Mesendoderm (in vitro differentiated cells): ENCODE data around the gene OGN.

Source experiments
- DNase-seq: peaks from one replicate; pipeline ENCODE4 v3.0.0; 2013
- H2AK5ac ChIP-seq: 2 replicates; pipeline ENCODE4 v1.6.1; 2013; ENCODE audit warnings: low read length, inconsistent platforms
- H2BK120ac ChIP-seq: 2 replicates; pipeline ENCODE4 v1.6.1; 2013; ENCODE audit warnings: low read depth, mild to moderate bottlenecking, low read length, moderate library complexity, mixed read lengths
- H2BK15ac ChIP-seq: replicated peaks from 2 replicates; pipeline ENCODE4 v1.6.1; 2013; ENCODE audit warnings: low read depth, mild to moderate bottlenecking, moderate library complexity
- H2BK5ac ChIP-seq: 2 replicates; pipeline ENCODE4 v1.6.1; 2013; ENCODE audit warnings: low read length, inconsistent platforms
- H3K18ac ChIP-seq: 2 replicates; pipeline ENCODE4 v1.6.1; 2013; ENCODE audit warnings: mild to moderate bottlenecking, low read length, mixed read lengths
- H3K23ac ChIP-seq: one replicate; pipeline ENCODE4 v1.6.1; 2013; ENCODE audit warnings: low read length
- H3K27ac ChIP-seq: 2 replicates; pipeline ENCODE4 v1.5.1; 2013; ENCODE audit warnings: low read depth, mild to moderate bottlenecking, inconsistent platforms, low read length, moderate library complexity
- H3K27me3 ChIP-seq: 2 replicates; pipeline ENCODE4 v1.6.1; 2013; ENCODE audit warnings: low read length, control low read depth, mild to moderate bottlenecking, inconsistent platforms; ENCODE audit not compliant: insufficient read depth, poor library complexity
- H3K36me3 ChIP-seq: 2 replicates; pipeline ENCODE4 v1.6.1; 2013; ENCODE audit warnings: low read length, inconsistent platforms; ENCODE audit not compliant: control insufficient read depth, insufficient read depth
- H3K4ac ChIP-seq: one replicate; pipeline ENCODE4 v1.6.1; 2013; ENCODE audit warnings: low read depth, mild to moderate bottlenecking, low read length, moderate library complexity
- H3K4me1 ChIP-seq: 2 replicates; pipeline ENCODE4 v1.6.1; 2013; ENCODE audit warnings: low read depth, low read length, inconsistent platforms; ENCODE audit not compliant: control insufficient read depth
- H3K4me2 ChIP-seq: 2 replicates; pipeline ENCODE4 v1.6.1; 2013; ENCODE audit warnings: low read length
- H3K4me3 ChIP-seq: 2 replicates; pipeline ENCODE4 v1.5.1; 2013; ENCODE audit warnings: mild to moderate bottlenecking, low read length
- H3K56ac ChIP-seq: one replicate; pipeline ENCODE4 v1.6.1; 2013; ENCODE audit warnings: low read length
- H3K79me1 ChIP-seq: 2 replicates; pipeline ENCODE4 v1.6.1; 2013; ENCODE audit warnings: low read length, inconsistent platforms
- H3K79me2 ChIP-seq: 2 replicates; pipeline ENCODE4 v1.6.1; 2013; ENCODE audit warnings: mild to moderate bottlenecking, low read length; ENCODE audit not compliant: control insufficient read depth, insufficient read depth
- H3K9ac ChIP-seq: 2 replicates; pipeline ENCODE4 v1.6.1; 2013; ENCODE audit warnings: low read length, inconsistent platforms
- H4K5ac ChIP-seq: one replicate; pipeline ENCODE4 v1.6.1; 2013; ENCODE audit warnings: low read length
- H4K8ac ChIP-seq: one replicate; pipeline ENCODE4 v1.6.1; 2013; ENCODE audit warnings: low read depth, mild to moderate bottlenecking, control low read depth, low read length, moderate library complexity
- WGBS: extraction: QIAGEN DNeasy Blood & Tissue Kit; methylation state at CpG from one replicate; pipeline ENCODE4 v1.1.7; 2013; ENCODE audit warnings: low lambda C conversion rate, missing lambda C conversion rate; ENCODE audit not compliant: insufficient coverage; ENCODE audit errors: extremely low coverage; 5-methylcytosine and 5-hydroxymethylcytosine counted together

The OGN gene

DNA sequence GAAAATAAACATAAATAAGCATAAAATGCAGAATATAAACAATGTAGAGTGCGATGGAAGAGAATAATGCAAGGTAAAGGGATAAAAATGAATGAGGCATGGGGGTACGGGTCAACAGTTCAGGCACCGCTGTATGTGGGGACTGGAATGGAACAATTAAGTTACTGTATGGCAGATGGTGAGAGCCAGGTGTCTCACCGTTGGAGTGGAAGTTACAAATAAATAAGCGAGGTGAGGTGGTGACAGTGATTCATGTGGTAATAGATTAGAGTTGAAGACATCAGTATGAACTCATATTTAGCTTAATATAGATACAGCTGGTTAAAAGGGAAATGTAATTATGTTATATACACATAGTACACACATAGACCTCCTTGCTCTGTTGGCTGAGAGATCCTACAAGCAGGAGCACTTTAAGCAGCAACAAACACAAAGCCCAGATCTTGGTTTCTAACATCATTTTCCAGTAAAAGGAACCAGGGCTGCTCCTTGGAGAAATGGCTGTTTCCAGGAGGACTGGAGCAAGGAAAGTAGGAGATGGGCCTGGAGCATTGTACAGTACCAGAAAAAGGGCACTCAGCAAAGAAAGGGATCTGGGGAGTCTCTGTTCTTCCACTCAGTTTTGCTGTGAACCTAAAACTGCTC is 22.2 kb upstream of the OGN start:
- no peaks in the 10 kb centered on the region for H3K36me3 ChIP-seq
- no peak overlapping the region for H3K18ac ChIP-seq
- H4K5ac ChIP-seq = no peak overlapping the region
- no peaks in the 10 kb centered on the region for H3K27me3 ChIP-seq
- H3K79me1 ChIP-seq = no peaks in the 10 kb centered on the region
- no peak overlapping the region for H2AK5ac ChIP-seq
- no peak overlapping the region for H3K4me2 ChIP-seq
- no peaks in the 10 kb centered on the region for H3K79me2 ChIP-seq
- H3K56ac ChIP-seq = no peak overlapping the region
- H2BK15ac ChIP-seq = no peak overlapping the region
- no peak overlapping the region for H4K8ac ChIP-seq
- no peak overlapping the region for H3K27ac ChIP-seq
- no peak overlapping the region for H2BK120ac ChIP-seq
- H2BK5ac ChIP-seq = no peak overlapping the region
- no peak overlapping the region for H3K9ac ChIP-seq
- H3K4me3 ChIP-seq = no peak overlapping the region
- no CpG with 5 or more reads among the region's 5 CpGs for WGBS
- H3K23ac ChIP-seq = no peak overlapping the region
- DNase-seq = no peak
- H3K4ac ChIP-seq = no peak overlapping the region
- no peaks in the 10 kb centered on the region for H3K4me1 ChIP-seq

- H3K18ac ChIP-seq = no peak overlapping the region
- no peak overlapping the region for H3K4me3 ChIP-seq
- H3K9ac ChIP-seq = no peak overlapping the region
- no peak overlapping the region for H4K5ac ChIP-seq
- H3K4ac ChIP-seq = no peak overlapping the region
- no peak overlapping the region for H3K56ac ChIP-seq
- no peaks in the 10 kb centered on the region for H3K79me2 ChIP-seq
- H2BK5ac ChIP-seq = no peak overlapping the region
- no peaks in the 10 kb centered on the region for H3K79me1 ChIP-seq
- no peak overlapping the region for H2BK120ac ChIP-seq
- no peaks in the 10 kb centered on the region for H3K36me3 ChIP-seq
- DNase-seq = no peak
- H2BK15ac ChIP-seq = no peak overlapping the region
- WGBS = no CpG with 5 or more reads among the region's 2 CpGs
- no peak overlapping the region for H3K27ac ChIP-seq
- H3K4me1 ChIP-seq = no peaks in the 10 kb centered on the region
- H3K23ac ChIP-seq = no peak overlapping the region
- no peak overlapping the region for H2AK5ac ChIP-seq
- no peaks in the 10 kb centered on the region for H3K27me3 ChIP-seq
- H4K8ac ChIP-seq = no peak overlapping the region
- no peak overlapping the region for H3K4me2 ChIP-seq
Observed at GRCh38 chr9:92425474-92425873, 21.1 kb upstream of the OGN start.

- H3K79me2 ChIP-seq = no peaks in the 10 kb centered on the region
- no CpG with 5 or more reads among the region's 1 CpG for WGBS
- H3K23ac ChIP-seq = no peak within 1 kb of the TSS
Observed at GRCh38 chr9:92424340-92424739, 20.0 kb upstream of the OGN start, which contains the start of gene OMD. Gene OMD (minus strand): TSS chr9:92424471. CDS start chr9:92417558, 6,913 bp downstream.

DNA sequence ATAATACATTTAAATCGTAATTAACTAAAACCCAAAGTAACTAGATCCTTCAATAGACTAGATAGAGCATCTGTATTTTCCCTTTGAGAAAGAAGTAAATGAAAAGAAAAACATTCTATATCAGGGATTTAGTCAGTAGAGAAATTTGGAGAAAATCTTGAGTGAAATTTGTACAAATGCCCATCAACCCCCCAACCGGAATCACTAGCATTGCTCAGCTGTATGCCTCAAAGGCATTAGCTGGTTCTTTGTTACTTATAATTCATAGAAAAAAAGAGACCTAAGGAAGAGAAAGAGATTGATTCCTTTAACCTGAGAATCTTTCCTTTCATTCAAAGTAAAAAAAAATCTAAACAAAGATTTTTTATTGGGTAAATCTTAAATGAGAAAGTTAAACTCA is 19.2 kb upstream of the OGN start:
- H2BK5ac ChIP-seq = no peak overlapping the region
- no peak overlapping the region for H3K4me3 ChIP-seq
- H3K18ac ChIP-seq = no peak overlapping the region
- H3K9ac ChIP-seq = no peak overlapping the region
- WGBS = 100% methylated on average over 1 of the region's 2 CpGs
- no peak overlapping the region for H2BK120ac ChIP-seq
- no peaks in the 10 kb centered on the region for H3K79me1 ChIP-seq
- H3K79me2 ChIP-seq = no peaks in the 10 kb centered on the region
- H3K27ac ChIP-seq = no peak overlapping the region
- H3K4ac ChIP-seq = no peak overlapping the region
- H3K23ac ChIP-seq = no peak overlapping the region
- no peak overlapping the region for H3K56ac ChIP-seq
- no peaks in the 10 kb centered on the region for H3K27me3 ChIP-seq
- DNase-seq = no peak
- H4K8ac ChIP-seq = no peak overlapping the region
- H2BK15ac ChIP-seq = no peak overlapping the region
- no peaks in the 10 kb centered on the region for H3K36me3 ChIP-seq
- H4K5ac ChIP-seq = no peak overlapping the region
- no peak overlapping the region for H2AK5ac ChIP-seq
- H3K4me2 ChIP-seq = no peak overlapping the region
- H3K4me1 ChIP-seq = no peaks in the 10 kb centered on the region

More at GRCh38 chr9:92424340-92424739, 20.0 kb upstream of the OGN start, which contains the start of gene OMD:
- Histone ChIP-seq H3K27ac (no peak within 1 kb of the TSS), H2BK5ac (no peak within 1 kb of the TSS), H3K9ac (no peak within 1 kb of the TSS), H4K8ac (peak within 1 kb of the TSS; percentile 28), H3K79me1 (no peaks in the 10 kb centered on the region), H3K4me1 (no peaks in the 10 kb centered on the region), H3K27me3 (no peaks in the 10 kb centered on the region), H2BK15ac (no peak within 1 kb of the TSS), H3K36me3 (no peaks in the 10 kb centered on the region), H3K56ac (no peak within 1 kb of the TSS), H2AK5ac (no peak within 1 kb of the TSS), H3K4ac (no peak within 1 kb of the TSS), H3K4me3 (no peak within 1 kb of the TSS), H3K4me2 (no peak within 1 kb of the TSS), H4K5ac (no peak within 1 kb of the TSS), H3K18ac (no peak within 1 kb of the TSS), H2BK120ac (no peak within 1 kb of the TSS)
- DNase-seq = no peak

- no peaks in the 10 kb centered on the region for H3K36me3 ChIP-seq
- no peak overlapping the region for H3K27ac ChIP-seq
- H2BK5ac ChIP-seq = no peak overlapping the region
- no peaks in the 10 kb centered on the region for H3K79me2 ChIP-seq
- no peak overlapping the region for H2AK5ac ChIP-seq
- H3K79me1 ChIP-seq = no peaks in the 10 kb centered on the region
- no peak overlapping the region for H3K23ac ChIP-seq
- no peak for DNase-seq
- WGBS = no CpG with 5 or more reads among the region's 2 CpGs
- H3K27me3 ChIP-seq = no peaks in the 10 kb centered on the region
- H2BK120ac ChIP-seq = no peak overlapping the region
- no peak overlapping the region for H4K8ac ChIP-seq
- no peak overlapping the region for H3K56ac ChIP-seq
- H3K9ac ChIP-seq = no peak overlapping the region
- H4K5ac ChIP-seq = no peak overlapping the region
- no peaks in the 10 kb centered on the region for H3K4me1 ChIP-seq
- H3K4ac ChIP-seq = no peak overlapping the region
- H3K18ac ChIP-seq = no peak overlapping the region
- H3K4me3 ChIP-seq = no peak overlapping the region
- no peak overlapping the region for H3K4me2 ChIP-seq
- H2BK15ac ChIP-seq = no peak overlapping the region
Observed at GRCh38 chr9:92422611-92423338, 18.4 kb upstream of the OGN start.
